NAMALWA (cell line): ENCODE data around the gene KIF1A.
"Not testable (repeated sequence)": the region's sequence is repeated elsewhere in the genome, so short reads cannot be mapped to it uniquely, and the experiment has no call there.

ENCODE experiments used
- DNase-seq: peaks from one replicate; pipeline ENCODE4 v3.0.0-alpha.2; 2015; ENCODE audit warnings: low spot score

KIF1A gene

GRCh38 chr2:240787521-240788472, 32.2 kb downstream of the KIF1A start:
- no peak for DNase-seq

- no peak for DNase-seq
Measured at GRCh38 chr2:240786871-240787311, 33.1 kb downstream of the KIF1A start.

GRCh38 chr2:240786355-240786841, 33.6 kb downstream of the KIF1A start:
- DNase-seq: no peak

- no peak for DNase-seq
Measured at GRCh38 chr2:240785424-240786335, 34.3 kb downstream of the KIF1A start.

GRCh38 chr2:240784629-240785423, 35.2 kb downstream of the KIF1A start:
- no peak for DNase-seq

GRCh38 chr2:240783819-240784621, 36.0 kb downstream of the KIF1A start:
- DNase-seq: no peak

- DNase-seq: no peak
Measured at GRCh38 chr2:240782886-240783818, 36.9 kb downstream of the KIF1A start.

- DNase-seq: no peak
Measured at GRCh38 chr2:240782221-240782885, 37.7 kb downstream of the KIF1A start.

GRCh38 chr2:240781471-240782220, 38.4 kb downstream of the KIF1A start:
- DNase-seq: no peak

- peak; percentile 21 for DNase-seq
Measured at GRCh38 chr2:240780023-240780700, 39.9 kb downstream of the KIF1A start.

GRCh38 chr2:240779250-240779832, 40.7 kb downstream of the KIF1A start:
- DNase-seq: not testable (repeated sequence)

GRCh38 chr2:240778426-240778825, 41.6 kb downstream of the KIF1A start:
- DNase-seq: no peak

- no peak for DNase-seq
Measured at GRCh38 chr2:240777456-240778212, 42.4 kb downstream of the KIF1A start.

GRCh38 chr2:240775905-240776304, 44.1 kb downstream of the KIF1A start:
- no peak for DNase-seq

GRCh38 chr2:240774856-240775255, 45.2 kb downstream of the KIF1A start:
- DNase-seq: no peak

- DNase-seq: no peak
Measured at GRCh38 chr2:240769096-240769495, 50.9 kb downstream of the KIF1A start.

- DNase-seq: no peak
Measured at GRCh38 chr2:240768216-240768615, 51.8 kb downstream of the KIF1A start.
